GM10266 (cell line): ENCODE measurements around the gene TNFRSF21.
"Not testable (repeated sequence)": the region's sequence is repeated elsewhere in the genome, so short reads cannot be mapped to it uniquely, and the experiment has no call there.

Experiments used
- DNase-seq: peaks from one replicate; pipeline ENCODE4 v3.0.0; 2012; ENCODE audit errors: extremely low spot score
- CTCF ChIP-seq: IDR thresholded peaks from 2 replicates; pipeline ENCODE4 v1.5.1; 2012; ENCODE audit warnings: mild to moderate bottlenecking, low read depth; ENCODE audit not compliant: control insufficient read depth, insufficient read depth; ENCODE audit errors: missing control alignments

Gene TNFRSF21

GRCh38 chr6:47342824-47343223 is 33.1 kb upstream of the TNFRSF21 start:
- DNase-seq: no peak
- TF ChIP-seq CTCF: no peak

GRCh38 chr6:47337519-47337918 is 27.8 kb upstream of the TNFRSF21 start:
- TF ChIP-seq CTCF: no peak
- no peak for DNase-seq

- no peak for DNase-seq
Observed at GRCh38 chr6:47336334-47336733, 26.6 kb upstream of the TNFRSF21 start.

GRCh38 chr6:47335466-47335865 is 25.8 kb upstream of the TNFRSF21 start:
- no peak for DNase-seq
- no peak for TF ChIP-seq CTCF

More at GRCh38 chr6:47336334-47336733, 26.6 kb upstream of the TNFRSF21 start:
- TF ChIP-seq CTCF: no peak

GRCh38 chr6:47334334-47334733 is 24.6 kb upstream of the TNFRSF21 start:
- no peak for TF ChIP-seq CTCF
- no peak for DNase-seq

GRCh38 chr6:47328606-47329005 is 18.9 kb upstream of the TNFRSF21 start:
- not testable (repeated sequence) for DNase-seq

GRCh38 chr6:47328139-47328538 is 18.4 kb upstream of the TNFRSF21 start:
- DNase-seq: not testable (repeated sequence)

- no peak for TF ChIP-seq CTCF
- DNase-seq: no peak
Observed at GRCh38 chr6:47323887-47324286, 14.2 kb upstream of the TNFRSF21 start.
